Skeletal muscle tissue (tissue), 4 donors: ENCODE measurements around the gene NKX3-2. TPM values are rescaled to one million over a fixed set of nuclear protein-coding genes. Genes with fewer than 3 reads are reported as not detected.

ENCODE experiments used
- H3K27ac ChIP-seq: one replicate; pipeline ENCODE4 v1.7.0; 2013; ENCODE audit warnings: mild to moderate bottlenecking, low read depth, low read length, inconsistent platforms
- H3K27me3 ChIP-seq, 3 donors: one replicate each; pipeline ENCODE4 v1.7.0; 2013; ENCODE audit warnings: low read length in 3 of 3; ENCODE audit not compliant: control insufficient read depth in 3 of 3, insufficient read depth in 3 of 3
- H3K36me3 ChIP-seq, 3 donors: one replicate each; pipeline ENCODE4 v1.7.0; 2013; ENCODE audit warnings: low read length in 3 of 3; ENCODE audit not compliant: control insufficient read depth in 3 of 3, insufficient read depth in 3 of 3
- H3K4me1 ChIP-seq, 3 donors: one replicate each; pipeline ENCODE4 v1.7.0; 2013; ENCODE audit warnings: low read length in 3 of 3, mild to moderate bottlenecking in 3 of 3; ENCODE audit not compliant: control insufficient read depth in 3 of 3, insufficient read depth in 3 of 3
- H3K4me3 ChIP-seq, 3 donors: one replicate each; pipeline ENCODE4 v1.7.0; 2013; ENCODE audit warnings: low read length in 3 of 3
- H3K9ac ChIP-seq, 3 donors: one replicate each; pipeline ENCODE4 v1.7.0; 2013; ENCODE audit warnings: low read length in 3 of 3, mild to moderate bottlenecking in 3 of 3, moderate library complexity in 2 of 3, low read depth in 1 of 3
- H3K9me3 ChIP-seq, 3 donors: one replicate each; pipeline ENCODE4 v1.7.0; 2013; ENCODE audit warnings: low read length in 3 of 3; ENCODE audit not compliant: control insufficient read depth in 3 of 3
- total RNA-seq: library from RNA; depleted of rRNA; stranded (reverse); fragments of >200 nt; gene quantifications from one replicate; pipeline ENCODE4 v1.2.3, GENCODE V29; 2014
- donor health status: Osteomylitis.

The NKX3-2 gene
- total RNA-seq, 1 donor from 2014 or later: under 0.01 TPM

DNA sequence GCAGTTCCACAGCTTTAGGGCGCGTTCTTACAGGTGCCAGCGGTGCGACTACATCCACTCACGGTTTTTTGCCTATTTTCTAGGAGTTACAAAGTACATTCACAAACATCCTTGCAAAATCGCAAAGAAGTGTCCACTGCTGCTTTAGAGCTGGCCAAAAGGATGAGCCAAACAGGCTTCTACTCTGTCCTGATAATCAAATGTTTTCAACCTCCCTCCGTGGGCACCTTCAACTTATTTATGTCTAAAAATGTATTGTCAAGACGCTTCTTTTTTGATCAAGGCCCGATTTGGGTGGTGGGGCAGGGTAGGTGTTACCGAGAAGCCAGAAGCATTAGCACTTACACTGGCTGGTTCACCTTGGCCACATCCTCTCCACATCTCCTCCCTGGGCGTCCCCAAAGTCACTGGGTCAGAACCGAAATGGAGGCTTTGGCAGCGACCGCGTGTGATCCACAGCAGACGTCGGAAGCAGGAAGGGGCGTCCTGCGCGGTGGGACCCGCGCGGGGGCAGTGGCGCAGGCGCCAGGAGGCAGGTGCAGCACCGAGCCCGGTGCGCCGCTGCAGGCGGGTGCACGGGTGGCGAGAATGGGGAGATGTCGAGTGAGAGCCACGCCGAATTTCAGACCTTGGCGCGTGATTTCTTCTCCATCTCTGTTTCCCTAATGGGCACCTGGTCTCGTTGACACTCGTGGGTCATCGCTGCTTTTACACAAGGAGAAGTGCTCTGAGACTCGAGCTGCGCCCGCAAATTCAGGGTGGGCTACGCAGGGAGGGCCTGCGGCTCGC lies 16.9 kb downstream of the NKX3-2 start:
- Histone ChIP-seq H3K4me3 (no peak overlapping the region), H3K9ac (no peak overlapping the region), H3K27me3 (peaks cover 90 to 97% (median 93%) of the 10 kb centered on the region in 3 donors), H3K27ac (no peak overlapping the region), H3K36me3 (peaks cover 0 to 3% (median 0%) of the 10 kb centered on the region in 3 donors), H3K4me1 (peaks cover 0 to 6% (median 3%) of the 10 kb centered on the region in 3 donors), H3K9me3 (peaks cover 7 to 8% (median 8%) of the 10 kb centered on the region in 3 donors)

GRCh38 chr4:13526658-13527057 lies 17.6 kb downstream of the NKX3-2 start:
- H3K9ac ChIP-seq: no peak overlapping the region
- no peak overlapping the region for H3K27ac ChIP-seq
- H3K36me3 ChIP-seq: peaks cover 0 to 3% (median 0%) of the 10 kb centered on the region in 3 donors
- H3K4me3 ChIP-seq: no peak overlapping the region
- peaks cover 91 to 98% (median 95%) of the 10 kb centered on the region in 3 donors for H3K27me3 ChIP-seq
- H3K4me1 ChIP-seq: peaks cover 2 to 8% (median 5%) of the 10 kb centered on the region in 3 donors
- H3K9me3 ChIP-seq: peaks cover 7 to 8% (median 8%) of the 10 kb centered on the region in 3 donors

DNA sequence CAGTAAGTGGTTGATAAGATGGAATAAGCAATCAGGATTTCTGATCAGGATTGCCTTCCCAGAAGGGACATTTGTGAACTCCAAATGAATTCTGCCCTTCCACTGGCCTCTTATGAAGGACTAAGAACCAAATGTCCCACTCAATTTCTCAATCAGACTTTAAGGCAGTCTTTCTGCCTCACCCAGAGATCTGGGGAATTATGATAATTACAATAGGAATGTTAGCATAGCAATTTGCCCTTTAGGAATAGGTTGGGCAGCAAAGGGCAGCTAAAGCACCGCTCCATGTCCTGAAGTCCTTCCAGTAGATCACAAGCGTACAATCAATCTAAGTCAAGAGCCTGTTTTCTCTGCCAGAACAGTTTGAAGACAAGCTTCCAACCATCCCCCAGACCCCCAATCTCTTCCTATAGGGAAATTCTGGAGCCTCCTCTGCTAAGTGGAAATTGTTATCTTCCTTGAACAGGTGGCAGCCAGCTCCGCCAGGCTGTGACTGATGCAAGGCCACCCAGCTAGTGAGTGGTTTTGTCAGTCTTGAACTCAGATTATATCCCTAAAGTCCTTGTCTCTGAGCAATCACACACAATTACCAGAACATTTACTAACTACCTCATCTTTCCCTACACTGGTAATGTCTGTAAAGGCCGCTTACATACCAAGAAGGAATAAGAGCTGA lies 18.6 kb downstream of the NKX3-2 start:
- Histone ChIP-seq H3K27ac (no peak overlapping the region), H3K9ac (no peak overlapping the region), H3K27me3 (peaks cover 87 to 96% (median 90%) of the 10 kb centered on the region in 3 donors), H3K4me3 (no peak overlapping the region), H3K4me1 (peaks cover 2 to 8% (median 5%) of the 10 kb centered on the region in 3 donors), H3K9me3 (peaks cover 7 to 8% (median 8%) of the 10 kb centered on the region in 3 donors), H3K36me3 (peaks cover 0 to 3% (median 0%) of the 10 kb centered on the region in 3 donors)

- H3K9me3 ChIP-seq: peaks cover 7 to 8% (median 8%) of the 10 kb centered on the region in 3 donors
- H3K27me3 ChIP-seq: peaks cover 77 to 85% (median 84%) of the 10 kb centered on the region in 3 donors
- H3K4me1 ChIP-seq: peaks cover 2 to 8% (median 5%) of the 10 kb centered on the region in 3 donors
- H3K27ac ChIP-seq: no peak overlapping the region
- no peak overlapping the region for H3K4me3 ChIP-seq
- H3K36me3 ChIP-seq: peaks cover 0 to 3% (median 0%) of the 10 kb centered on the region in 3 donors
- no peak overlapping the region for H3K9ac ChIP-seq
These were observed 19.6 kb downstream of the NKX3-2 start for GRCh38 chr4:13524504-13525243.

- Histone ChIP-seq H3K4me3 (no peak overlapping the region), H3K27me3 (peaks cover 71 to 77% (median 77%) of the 10 kb centered on the region in 3 donors), H3K9ac (no peak overlapping the region), H3K9me3 (peaks cover 7 to 8% (median 8%) of the 10 kb centered on the region in 3 donors), H3K4me1 (peaks cover 2 to 8% (median 5%) of the 10 kb centered on the region in 3 donors), H3K36me3 (peaks cover 0 to 3% (median 0%) of the 10 kb centered on the region in 3 donors), H3K27ac (no peak overlapping the region)
These were observed 20.5 kb downstream of the NKX3-2 start for GRCh38 chr4:13523591-13524503.

DNA sequence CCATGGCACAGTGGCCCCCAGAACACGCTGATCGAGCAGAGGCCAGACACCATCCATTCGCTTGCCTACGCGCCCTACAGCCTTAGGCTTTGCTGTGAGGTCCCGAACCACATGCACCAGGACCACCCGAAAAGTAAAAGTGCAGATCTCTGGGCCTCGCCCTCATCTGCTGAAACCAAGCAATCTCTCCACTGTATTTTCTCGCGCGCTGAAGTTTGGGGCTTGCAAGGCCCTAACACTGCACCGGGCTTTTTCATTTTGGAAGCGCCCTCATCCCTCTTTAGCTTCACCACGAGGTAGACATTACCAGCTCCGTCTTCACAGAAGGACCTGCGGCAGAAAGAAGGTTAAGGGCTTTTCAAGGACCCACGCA lies 21.2 kb downstream of the NKX3-2 start:
- H3K27ac ChIP-seq: no peak overlapping the region
- no peak overlapping the region for H3K4me3 ChIP-seq
- H3K36me3 ChIP-seq: peaks cover 0 to 3% (median 0%) of the 10 kb centered on the region in 3 donors
- H3K4me1 ChIP-seq: peaks cover 2 to 8% (median 5%) of the 10 kb centered on the region in 3 donors
- H3K9ac ChIP-seq: no peak overlapping the region
- H3K27me3 ChIP-seq: peaks cover 65 to 69% (median 69%) of the 10 kb centered on the region in 3 donors
- peaks cover 7 to 8% (median 8%) of the 10 kb centered on the region in 3 donors for H3K9me3 ChIP-seq

DNA sequence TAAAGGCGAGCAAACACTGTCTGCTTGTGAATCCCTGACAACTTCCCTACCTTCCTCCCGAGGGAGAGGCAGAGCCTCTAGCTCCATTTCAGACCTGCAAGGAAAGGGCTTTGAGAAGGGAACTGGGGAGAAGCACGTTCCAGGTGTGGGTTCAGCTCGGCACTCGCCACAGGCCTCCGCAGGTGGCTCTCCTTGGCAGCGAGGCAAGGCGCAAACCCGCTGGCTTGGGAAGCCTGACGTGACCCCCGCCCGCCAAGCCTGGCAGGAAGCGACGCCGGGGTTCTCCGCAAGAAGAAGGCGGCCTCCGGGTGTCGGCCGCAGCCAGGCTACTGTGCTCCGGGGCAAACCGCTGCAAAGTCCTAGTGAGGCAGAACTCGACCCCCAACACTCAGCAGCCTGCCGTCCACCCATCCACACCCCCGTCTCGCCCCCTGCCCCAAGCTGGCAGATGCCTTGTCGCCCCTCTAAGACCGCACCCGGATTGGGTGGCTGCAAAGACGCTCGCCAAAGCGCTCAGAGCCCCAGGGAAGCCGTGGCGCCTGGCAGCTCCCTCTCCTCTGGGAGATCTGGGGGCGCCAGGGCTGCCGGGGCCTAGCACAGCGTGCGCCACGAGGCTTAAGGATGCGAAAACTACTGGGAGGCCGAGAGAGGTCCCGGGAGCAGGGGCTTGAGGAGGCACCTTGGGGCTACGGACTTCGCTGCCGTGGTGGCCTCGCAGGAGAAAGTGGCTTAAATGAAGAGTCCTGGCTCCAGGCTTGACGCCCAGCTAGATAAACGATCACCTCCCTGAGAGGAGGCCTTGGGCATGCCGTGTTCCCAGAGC lies 21.8 kb downstream of the NKX3-2 start:
- peaks cover 0 to 3% (median 0%) of the 10 kb centered on the region in 3 donors for H3K36me3 ChIP-seq
- H3K9me3 ChIP-seq: peaks cover 7 to 8% (median 8%) of the 10 kb centered on the region in 3 donors
- H3K27me3 ChIP-seq: peaks cover 60 to 64% (median 64%) of the 10 kb centered on the region in 3 donors
- peaks cover 2 to 6% (median 5%) of the 10 kb centered on the region in 3 donors for H3K4me1 ChIP-seq
- no peak overlapping the region for H3K27ac ChIP-seq
- H3K9ac ChIP-seq: no peak overlapping the region
- no peak overlapping the region for H3K4me3 ChIP-seq

GRCh38 chr4:13521047-13521446 lies 23.3 kb downstream of the NKX3-2 start:
- H3K27ac ChIP-seq: no peak overlapping the region
- peaks cover 0 to 3% (median 0%) of the 10 kb centered on the region in 3 donors for H3K36me3 ChIP-seq
- no peak overlapping the region for H3K9ac ChIP-seq
- H3K27me3 ChIP-seq: peaks cover 46 to 50% (median 49%) of the 10 kb centered on the region in 3 donors
- peaks cover 2 to 6% (median 5%) of the 10 kb centered on the region in 3 donors for H3K4me1 ChIP-seq
- no peak overlapping the region for H3K4me3 ChIP-seq
- H3K9me3 ChIP-seq: peaks cover 7 to 8% (median 8%) of the 10 kb centered on the region in 3 donors
